GM21619 (cell line): ENCODE results near the gene CA12.
"Not testable (repeated sequence)": the region's sequence is repeated elsewhere in the genome, so short reads cannot be mapped to it uniquely, and the experiment has no call there.

ENCODE experiments used
- ATAC-seq: cut with Tn5 transposase; IDR thresholded peaks from one replicate; pipeline ENCODE4 v1.9.1; 2021; ENCODE audit not compliant: unreplicated experiment

The CA12 gene

GRCh38 chr15:63381301-63382204, at the start of gene CA12:
Gene CA12 (minus strand): TSS chr15:63381846. CDS start chr15:63381720, 126 bp downstream.
- no peak for ATAC-seq

GRCh38 chr15:63430766-63431451, 49.3 kb upstream of the CA12 start:
- no peak for ATAC-seq

DNA sequence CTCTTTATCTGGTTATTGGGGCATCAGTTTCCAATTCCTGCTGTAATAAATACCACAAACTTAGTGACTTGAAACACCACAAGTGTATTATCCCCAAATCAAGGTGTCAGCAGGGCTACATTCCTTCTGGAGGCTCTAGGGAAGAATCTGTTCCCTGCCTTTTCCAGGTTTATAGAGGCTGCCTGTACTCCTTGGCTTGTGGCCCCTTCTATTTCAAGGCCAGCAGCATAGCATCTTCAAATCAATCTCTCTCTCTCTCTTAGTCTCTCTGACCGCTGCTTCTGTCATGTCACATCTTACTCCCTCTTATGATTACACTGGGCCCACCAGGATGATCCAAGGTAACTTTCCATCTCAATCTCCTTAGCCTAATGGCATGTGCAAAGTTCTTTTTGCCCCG, 44.9 kb upstream of the CA12 start:
- no peak for ATAC-seq

GRCh38 chr15:63425426-63425985, 43.9 kb upstream of the CA12 start:
- no peak for ATAC-seq

DNA sequence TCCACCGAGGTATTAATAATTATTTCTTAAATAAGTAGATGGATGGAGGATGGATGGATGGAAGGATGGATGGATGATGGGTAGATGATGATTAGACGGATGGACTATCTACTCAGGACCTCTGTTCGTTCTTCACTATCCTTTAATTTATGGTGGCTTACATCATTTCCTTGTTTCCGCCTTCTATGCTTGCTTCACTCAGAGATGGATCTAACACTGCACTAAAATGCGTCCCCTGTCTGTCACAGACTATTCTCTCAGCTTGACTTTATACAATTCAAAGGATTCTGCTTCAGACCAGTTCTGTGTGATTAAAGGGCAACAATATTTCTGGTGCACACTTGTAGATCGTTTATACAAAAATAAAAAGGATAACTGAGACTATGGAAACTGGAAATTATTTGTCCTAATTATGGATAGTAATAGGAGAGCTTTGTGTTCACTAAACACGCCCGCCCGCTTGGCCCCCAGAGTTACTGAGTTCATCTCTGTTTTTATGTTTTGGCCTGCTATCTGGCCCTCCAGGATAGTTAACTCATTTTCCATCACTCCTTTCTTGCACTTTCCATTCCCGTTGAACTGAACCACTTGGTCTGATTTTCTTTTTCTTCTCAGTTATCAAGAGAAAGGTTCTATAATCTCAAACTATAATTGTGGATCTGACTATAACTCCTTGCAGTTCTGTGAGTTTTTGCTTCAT, 41.4 kb upstream of the CA12 start:
- no peak for ATAC-seq

DNA sequence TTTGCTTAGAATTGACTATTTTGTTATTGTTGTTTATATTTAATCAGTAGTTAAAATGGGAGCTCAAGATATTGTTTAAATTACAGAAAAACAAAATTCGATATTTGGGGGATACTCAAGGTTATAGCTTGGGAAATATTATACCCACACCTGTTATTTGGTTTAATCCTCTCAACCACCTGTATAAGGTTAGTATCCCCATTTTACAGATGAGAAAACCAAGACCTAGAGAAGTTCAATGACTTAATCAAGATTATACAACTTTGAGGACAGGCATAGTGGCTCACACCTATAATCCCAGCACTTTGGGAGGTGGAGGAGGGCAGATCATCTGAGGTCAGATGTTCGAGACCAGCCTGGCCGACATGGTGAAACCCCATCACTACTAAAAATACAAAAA, 39.8 kb upstream of the CA12 start:
- ATAC-seq, result no peak

DNA sequence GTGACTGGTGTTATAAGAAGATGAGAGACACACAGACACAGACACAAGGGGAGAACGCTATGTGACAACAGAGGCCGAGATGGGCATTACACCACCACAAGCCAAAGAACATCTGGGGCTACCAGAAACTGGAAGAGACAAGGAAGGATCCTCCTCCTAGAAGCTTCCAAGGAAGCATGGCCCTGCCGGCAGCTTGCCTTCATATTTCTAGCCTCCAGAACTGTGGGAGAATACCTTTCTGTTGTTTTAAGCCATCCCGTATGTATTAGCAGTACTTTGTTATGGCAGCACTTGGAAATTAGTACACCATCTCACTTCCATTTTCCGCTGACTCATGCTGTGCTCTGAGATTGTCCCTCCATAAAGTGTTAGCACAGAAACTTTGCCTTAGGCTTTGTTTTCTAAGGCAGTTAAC, 38.7 kb upstream of the CA12 start:
- no peak for ATAC-seq

GRCh38 chr15:63418811-63419210, 37.2 kb upstream of the CA12 start:
- ATAC-seq, result no peak

GRCh38 chr15:63417721-63418120, 36.1 kb upstream of the CA12 start:
- ATAC-seq, result no peak

DNA sequence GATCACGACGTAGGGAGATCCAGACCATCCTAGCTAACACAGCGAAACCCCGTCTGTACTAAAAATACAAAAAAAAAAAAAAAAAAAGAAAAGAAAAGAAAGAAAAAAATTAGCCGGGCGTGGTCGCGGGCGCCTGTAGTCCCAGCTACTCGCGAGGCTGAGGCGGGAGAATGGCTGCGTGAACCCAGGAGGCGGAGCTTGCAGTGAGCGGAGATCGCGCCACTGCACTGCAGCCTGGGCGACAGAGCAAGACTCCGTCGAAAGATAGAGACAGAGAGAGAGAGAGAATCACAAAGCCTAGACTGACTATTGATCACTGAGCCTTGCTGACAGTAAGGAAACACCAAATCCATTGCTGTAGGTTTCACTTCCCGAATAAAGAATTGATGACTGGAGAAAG, 35.6 kb upstream of the CA12 start:
- ATAC-seq, result not testable (repeated sequence)

GRCh38 chr15:63414474-63415120, 33.0 kb upstream of the CA12 start:
- no peak for ATAC-seq

DNA sequence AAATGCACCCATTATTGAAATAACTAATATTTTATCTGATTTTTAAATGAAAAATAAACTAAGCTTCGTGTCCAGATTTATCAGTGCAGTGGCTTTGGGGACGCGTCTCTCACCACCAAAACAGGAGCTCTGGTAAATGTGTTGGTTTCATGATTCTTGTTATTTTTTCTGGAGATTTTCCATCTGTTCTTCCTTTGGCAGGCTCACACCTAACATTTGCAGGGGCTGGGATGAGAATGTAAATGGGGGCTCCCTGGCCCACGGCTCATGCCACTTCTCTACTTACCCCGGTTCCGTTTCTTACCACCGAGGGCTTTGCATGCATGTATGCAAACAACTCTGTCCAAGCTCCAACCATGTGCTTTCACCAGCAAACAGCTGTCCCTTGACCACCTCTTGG, 30.9 kb upstream of the CA12 start:
- ATAC-seq, result no peak

GRCh38 chr15:63411866-63412265, 30.2 kb upstream of the CA12 start:
- ATAC-seq, result no peak

DNA sequence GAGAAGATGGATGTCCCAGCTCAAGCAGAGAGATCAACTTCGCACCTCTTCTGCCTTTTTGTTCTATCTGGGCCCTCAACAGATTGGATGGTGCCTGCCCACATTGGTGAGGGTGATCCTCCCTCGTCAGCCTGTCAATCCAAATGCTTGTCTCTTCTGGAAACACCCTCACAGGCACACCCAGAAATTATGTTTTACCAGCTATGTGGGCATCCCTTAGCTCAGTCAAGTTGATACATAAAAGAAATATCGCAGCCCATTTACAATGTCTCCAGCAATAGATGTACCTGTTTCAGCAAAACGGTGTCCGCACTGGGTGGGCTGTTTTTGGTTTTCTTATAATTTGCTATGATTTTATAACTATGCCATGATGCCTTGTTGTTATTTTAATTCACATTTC, 27.5 kb upstream of the CA12 start:
- ATAC-seq, result no peak

DNA sequence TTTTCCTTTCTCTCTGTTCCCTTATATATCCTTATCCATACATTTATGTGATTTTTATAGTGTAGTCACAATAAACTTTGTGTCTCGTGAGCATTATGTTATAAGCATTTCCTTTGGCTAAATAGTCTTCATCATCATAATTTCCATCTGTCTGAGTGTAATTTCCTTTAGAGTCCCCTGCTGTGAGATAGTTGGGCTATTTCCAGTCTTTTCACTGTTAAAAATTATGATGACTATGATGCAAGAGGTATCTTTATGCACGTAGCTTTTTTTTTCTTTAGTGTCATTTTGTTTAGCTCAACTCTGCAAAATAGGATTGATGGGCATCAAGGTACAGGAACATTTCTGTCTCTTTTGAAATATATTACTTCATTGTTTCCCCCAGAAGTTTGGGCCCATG, 26.9 kb upstream of the CA12 start:
- ATAC-seq, result no peak

- ATAC-seq, result no peak
Measured at GRCh38 chr15:63407612-63408011, 26.0 kb upstream of the CA12 start.

DNA sequence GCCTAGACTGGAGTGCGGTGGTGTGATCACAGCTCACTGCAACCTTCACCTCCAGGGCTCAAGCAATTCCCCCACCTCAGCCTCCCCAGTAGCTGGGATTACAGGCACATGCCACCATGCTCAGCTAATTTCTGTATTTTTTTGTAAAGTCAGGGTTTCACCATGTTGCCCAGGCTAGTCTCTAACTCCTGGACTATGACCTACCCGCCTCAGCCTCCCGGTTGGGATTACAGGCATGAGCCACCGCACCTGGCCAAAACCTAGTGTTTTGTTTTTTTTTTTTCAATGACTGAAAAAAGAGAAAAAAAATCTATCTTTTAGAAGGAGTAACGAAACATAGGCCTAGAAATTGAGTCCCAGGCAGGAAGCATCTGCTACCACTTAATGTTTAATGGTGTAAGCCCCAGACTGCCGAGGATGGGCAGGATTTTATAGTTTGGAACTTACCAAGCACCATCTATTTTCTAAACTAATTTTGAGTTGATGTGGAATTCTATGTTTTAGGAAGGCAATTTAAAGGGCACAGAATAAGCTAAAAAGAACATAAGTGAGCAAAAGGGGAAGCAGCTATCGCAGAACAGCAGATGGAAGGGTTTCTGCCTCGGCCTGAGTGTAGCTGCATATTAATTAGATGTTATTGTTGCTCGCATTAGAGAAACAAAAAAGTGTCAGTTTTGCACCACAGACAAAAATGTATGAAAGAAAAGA, 24.2 kb upstream of the CA12 start:
- ATAC-seq, result no peak

- ATAC-seq, result no peak
Measured at GRCh38 chr15:63405159-63405558, 23.5 kb upstream of the CA12 start.

DNA sequence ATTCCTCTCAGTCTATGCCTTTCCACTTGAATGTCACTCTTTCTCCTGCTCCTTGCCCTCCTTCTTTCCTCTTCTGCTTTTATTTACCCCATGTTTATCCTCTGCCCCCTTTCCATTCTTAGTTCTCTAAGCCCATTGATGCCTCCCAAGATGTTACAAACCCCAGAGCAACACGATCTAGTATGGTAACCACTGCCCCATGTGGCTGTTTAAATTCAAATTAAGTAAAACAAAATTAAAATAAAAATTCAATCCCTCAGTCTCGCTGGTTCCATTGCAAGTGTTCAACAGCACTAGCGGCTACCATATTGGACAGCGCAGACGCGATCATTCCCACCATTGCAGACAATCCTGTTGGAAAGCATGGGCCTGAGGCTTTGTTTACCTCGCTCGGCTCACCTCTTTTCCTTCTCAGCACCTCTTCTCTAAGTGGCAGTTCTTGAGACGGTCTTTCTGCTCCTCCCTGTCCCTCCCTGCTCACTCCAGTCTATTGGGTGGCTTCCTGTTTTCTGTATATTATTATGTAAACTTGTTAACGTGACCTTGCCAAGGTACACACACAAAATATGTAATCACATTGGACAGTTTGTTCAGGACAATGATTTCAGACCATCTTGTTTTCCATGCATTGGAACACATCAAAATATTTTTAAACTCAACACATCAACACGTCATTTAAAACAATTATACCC, 21.8 kb upstream of the CA12 start:
- ATAC-seq, result no peak
